DMS53 treated with DMSO at 0.1 percent for 48 hours (cell line): ENCODE results near the gene MSANTD3.
A peak's percentile ranks its signal among the peaks of the same experiment; 100 is the strongest.
"Not testable (repeated sequence)": the region's sequence is repeated elsewhere in the genome, so short reads cannot be mapped to it uniquely, and the experiment has no call there.

Source experiments
- DNase-seq: peaks from one replicate; lab custom pipeline; 2025; ENCODE audit not compliant: unreplicated experiment; lab: John Stamatoyannopoulos, UW

The MSANTD3 gene, protein sequence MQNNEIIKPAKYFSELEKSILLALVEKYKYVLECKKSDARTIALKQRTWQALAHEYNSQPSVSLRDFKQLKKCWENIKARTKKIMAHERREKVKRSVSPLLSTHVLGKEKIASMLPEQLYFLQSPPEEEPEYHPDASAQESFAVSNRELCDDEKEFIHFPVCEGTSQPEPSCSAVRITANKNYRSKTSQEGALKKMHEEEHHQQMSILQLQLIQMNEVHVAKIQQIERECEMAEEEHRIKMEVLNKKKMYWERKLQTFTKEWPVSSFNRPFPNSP

DNA sequence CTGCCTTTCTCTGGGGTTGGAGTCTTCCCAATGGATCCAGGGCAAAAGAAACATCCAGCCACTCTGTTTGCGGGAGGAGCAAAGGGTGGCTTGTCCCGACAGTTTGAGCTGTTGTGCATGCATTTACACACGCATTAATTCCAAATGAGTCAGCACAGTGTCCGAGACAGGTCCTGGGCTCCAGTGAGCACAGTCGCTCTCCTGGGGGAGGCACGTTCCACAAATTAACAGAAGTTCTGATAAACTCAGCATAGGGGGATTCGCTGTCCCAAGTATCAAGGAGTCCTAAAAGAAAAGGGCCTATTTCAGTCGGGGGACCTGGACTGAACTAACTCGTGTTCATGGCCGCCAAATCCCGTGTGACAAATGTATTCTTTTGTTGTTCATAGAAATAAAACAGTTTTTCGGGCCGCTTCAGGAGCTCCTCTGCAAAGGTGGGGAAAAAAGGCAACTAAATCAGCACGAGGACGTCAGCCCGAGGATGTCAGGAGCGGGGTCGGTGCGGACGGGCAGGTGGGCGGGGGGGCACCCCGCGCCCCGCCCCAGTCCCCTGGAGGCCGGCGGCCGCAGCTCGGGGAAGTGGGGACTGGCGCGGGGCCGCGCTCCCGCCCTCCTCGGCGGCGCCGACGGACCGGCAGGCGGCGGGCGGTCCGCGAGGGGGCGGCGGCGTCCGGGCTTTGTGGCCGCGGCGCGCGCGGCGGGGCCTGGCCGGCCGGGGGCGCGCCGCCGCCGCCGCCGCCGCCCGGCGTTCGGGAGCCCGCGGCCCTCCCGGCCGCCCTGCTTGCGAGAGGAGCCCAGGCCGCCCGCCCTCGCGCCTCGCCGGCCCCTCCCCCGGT, at the start of gene MSANTD3:
MSANTD3 (plus strand) TSS at position 614 of the 836 bp plus-strand sequence. CDS start 14,796 bp downstream, outside the sequence.
- peak; percentile 48 for DNase-seq

DNA sequence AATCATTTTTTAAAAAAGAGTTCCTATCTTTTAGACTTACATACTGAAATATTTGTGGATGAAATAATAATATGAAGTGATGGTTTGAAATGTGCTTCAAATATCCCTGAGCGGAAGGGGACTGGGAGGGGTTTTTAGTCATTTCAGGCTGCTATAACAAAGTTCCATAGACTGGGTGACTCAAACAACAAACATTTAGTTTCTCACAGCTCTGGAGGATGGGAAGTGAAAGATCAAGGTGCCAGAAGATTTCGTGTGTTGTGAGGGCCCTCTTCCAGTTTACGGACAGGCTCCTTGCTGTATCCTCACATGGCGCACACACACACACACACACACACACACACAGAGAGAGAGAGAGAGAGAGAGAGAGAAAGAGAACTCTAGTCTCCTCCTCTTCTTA, 47.1 kb upstream of the MSANTD3 start:
- no peak for DNase-seq

DNA sequence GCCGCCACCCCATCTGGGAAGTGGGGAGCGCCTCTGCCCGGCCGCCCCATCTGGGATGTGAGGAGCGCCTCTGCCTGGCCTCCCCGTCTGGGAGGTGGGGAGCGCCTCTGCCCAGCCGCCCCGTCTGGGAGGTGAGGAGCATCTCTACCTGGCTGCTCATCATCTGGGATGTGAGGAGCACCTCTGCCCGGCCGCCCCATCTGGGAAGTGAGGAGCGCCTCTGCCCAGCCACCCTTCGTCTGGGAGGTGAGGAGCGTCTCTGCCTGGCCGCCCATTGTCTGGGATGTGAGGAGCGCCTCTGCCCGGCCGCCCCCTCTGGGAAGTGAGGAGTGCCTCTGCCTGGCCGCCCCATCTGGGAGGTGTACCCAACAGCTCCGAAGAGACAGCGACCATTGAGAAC, 34.0 kb upstream of the MSANTD3 start:
- DNase-seq, result not testable (repeated sequence)

DNA sequence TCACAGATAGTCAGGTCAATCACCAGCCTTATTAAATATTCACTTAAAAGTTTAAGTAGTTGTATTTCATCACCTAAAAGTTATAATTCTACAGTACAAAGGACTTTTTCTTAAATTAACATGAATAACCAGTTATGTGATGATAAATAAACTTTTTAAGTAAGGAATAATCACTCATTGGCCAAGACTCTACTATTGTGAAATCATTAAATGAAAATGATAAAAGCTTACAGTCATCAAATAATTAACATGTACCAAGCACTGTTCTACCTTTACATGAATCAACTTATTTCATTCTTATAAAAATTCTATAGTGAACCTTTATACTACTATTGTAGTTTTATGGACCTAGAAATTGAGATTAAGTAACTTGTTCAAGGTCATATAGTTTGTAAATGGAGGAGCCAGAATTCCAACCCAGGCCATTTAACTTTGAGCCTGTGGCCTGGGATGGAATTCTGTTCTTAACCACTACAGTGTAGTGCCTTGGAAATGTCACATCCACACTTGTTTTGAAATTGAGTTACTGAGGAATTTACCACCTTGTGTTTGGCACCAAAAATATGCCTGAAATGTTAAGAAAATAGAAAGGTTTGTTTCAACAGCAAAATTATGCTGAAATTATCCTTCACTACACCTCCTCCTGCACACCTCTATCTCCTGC, 32.8 kb upstream of the MSANTD3 start:
- no peak for DNase-seq

DNA sequence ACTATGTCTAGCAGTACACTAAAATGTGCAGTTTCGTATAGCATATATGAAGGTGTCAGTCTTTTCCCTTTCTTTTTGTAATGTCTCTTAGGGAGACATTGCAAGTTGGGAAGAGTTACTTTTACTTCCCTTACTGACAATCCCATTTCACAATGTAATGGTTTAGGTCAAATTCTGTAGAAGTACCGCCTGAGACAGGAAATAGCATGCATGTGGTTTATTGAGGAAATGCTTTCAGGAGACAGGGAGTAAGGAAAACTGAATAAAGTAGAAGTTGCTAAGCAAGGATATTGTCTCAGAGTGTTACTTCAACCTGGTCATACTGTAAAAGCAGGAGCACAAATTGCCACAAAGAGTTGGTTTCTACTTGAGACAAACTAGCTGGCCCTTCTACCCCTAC, 32.1 kb upstream of the MSANTD3 start:
- no peak for DNase-seq

DNA sequence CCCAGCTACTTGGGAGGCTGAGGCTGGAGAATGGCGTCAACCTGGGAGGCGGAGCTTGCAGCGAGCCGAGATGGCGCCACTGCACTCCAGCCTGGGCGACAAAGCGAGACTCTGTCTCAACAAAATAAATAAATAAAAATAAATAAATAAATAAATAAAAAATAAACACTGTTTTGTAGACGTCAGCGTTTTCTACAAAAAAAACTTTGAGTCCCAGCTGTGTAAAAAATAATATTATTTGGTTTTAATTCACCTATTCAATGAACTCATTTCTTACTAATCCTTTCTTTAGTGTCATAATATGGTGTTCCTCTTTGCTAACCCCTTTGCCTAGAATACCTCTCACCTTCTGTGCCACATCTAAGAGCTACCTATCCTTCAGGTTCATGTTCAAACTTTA, 30.2 kb upstream of the MSANTD3 start:
- DNase-seq, result no peak

DNA sequence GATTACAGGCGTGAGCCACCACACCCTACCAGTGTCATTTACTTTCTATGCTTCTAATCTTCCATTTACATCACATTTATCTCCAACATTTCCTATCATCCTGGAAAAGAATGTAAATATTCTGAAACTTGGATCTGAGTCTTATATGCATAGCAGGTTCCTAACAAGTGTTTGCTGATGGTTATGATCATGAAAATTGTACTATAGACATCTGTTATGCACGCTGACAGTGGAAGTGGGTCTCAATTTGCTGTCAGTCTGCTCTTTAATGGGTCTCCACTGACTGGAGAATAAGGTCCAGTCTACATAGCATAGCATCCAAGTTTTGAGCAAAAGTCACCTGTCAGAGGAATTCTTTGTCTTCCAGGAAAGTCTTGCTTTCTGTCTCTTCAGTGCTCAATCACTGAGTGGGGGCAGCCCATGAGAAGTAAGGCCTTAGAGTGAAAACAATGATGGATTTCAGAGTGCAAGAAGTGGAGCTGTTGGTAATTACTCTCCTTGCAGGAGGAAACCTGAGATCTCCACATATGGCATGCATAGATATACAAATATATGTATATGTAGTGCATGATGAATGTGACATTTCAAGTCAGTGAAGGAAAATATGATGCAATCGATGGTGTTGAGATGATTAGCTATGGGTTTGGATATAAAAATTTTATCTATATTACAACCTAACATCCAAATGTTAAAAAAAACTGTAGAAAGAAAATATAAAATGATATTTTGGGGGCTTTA, 29.2 kb upstream of the MSANTD3 start:
- no peak for DNase-seq

DNA sequence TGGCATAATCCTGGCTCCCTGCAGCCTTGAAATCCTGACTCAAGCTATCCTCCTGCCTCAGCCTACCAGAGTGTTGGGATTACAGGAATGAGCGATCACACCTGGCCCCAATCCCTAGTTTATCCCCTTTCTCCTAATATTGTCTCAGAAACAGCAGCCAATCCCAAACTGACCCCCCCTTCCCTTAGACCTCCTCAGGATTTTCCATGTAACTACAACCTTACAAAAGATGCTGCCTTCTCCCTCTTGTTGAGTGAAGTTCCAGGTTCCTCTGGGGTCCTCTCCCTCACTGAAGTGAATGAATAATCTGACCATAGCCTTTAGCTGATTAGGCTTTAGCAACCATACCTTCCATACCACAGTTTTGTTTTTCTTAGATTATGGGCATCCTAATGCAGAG, 25.9 kb upstream of the MSANTD3 start:
- DNase-seq, result no peak

DNA sequence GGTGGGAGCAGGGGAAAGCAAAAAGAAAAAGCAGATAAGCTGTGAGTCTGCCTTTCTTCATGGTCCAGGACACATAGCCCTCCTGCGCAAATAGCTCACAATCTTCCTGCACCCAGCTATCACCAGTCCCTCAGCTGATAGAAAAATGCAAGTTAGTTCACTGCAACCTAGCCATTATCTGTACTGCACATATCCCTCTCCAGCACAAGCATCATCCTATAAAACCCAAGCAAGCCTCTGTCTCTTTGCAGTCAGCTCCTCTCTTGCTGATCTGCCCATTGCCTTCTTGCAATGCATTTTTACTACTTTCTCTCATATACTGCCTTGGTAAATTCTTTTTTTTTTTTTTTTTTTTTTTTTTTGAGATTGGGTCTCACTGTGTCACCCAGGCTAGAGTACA, 20.0 kb upstream of the MSANTD3 start:
- no peak for DNase-seq

DNA sequence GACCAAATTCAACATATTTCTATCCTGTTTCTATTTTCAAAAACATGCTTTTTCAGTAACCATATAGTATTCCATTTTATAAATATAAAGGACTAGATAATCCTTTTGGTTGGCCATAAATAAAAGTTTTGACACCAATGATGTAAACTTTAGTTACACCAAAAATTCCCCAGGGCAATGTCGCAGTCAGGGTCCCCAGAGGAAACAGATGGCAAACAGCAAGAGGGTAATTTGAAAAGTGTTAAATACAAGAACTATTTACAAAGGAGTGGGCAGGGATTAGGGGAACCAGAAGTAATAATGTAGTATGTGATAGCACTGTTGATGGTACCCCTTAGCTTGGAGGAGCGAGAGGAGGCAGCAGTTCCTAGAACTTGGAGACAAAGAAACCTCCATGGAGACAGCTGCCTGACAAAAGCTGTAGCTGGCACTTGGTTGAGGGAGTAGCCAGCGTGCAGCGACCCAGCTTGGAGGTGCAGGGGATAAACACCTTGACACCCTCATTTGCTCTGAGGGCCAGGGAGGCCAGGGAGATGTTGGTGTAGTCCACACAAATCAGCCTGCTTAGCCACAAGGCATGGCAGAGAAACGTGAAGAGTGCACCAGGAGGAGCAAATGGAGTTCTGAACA, 18.3 kb upstream of the MSANTD3 start:
- no peak for DNase-seq

DNA sequence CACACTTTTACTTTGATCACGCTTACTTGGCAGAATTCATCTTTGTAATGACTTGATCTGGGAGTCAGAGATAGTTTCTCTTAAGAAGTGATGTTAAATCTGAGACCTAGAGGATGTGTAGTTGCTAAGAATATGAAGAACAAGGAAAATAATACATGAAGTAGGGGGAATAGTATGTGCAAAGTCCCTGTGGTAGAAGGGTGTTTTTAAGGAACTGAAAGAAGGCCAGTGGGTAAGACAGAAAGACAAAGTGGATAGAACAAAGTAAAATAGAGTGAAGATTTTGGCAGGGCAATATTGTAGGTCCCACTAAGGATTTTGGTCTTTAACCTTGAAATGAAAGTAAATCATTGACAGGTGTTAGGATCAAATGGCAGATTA, 17.8 kb upstream of the MSANTD3 start:
- DNase-seq, result no peak

DNA sequence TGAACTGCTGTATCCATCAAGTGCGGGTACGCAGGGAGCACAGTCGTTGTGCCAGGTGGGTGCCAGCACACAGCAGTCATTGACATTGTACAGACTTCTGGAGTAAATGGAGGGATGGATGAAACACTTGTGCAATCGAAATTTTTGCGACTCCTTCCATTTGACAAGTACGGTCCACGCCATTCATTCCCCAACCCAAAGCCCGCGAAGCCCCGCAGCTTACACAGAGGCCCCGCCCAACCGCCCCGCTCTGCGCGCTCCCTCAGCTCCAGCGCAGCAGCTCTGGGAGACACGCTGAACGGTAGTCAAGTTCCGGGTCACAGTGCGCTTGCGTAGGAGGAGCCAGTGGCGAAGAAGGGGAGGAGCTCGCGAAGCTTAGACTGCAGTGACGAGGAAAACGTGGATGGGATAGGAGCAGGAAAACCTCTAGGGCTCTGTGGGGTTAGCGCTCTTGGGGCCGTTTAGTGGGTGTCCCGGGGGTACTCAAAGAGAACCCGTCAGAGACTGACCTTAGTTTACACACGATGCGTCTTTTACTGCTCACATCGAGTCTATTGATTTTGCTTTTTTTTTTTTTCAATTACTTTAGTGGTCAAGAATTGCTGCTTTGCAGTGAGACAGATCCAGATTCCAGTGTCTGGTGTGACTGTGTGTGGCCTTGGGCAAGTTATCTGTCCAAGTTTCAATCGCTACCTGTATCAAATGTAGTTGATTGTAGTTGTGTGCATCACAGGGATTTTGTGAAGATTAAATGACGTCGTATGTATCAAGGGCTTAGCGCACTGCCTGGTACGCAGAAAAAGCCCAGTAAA, 15.3 kb upstream of the MSANTD3 start:
- peak; percentile 92 for DNase-seq

DNA sequence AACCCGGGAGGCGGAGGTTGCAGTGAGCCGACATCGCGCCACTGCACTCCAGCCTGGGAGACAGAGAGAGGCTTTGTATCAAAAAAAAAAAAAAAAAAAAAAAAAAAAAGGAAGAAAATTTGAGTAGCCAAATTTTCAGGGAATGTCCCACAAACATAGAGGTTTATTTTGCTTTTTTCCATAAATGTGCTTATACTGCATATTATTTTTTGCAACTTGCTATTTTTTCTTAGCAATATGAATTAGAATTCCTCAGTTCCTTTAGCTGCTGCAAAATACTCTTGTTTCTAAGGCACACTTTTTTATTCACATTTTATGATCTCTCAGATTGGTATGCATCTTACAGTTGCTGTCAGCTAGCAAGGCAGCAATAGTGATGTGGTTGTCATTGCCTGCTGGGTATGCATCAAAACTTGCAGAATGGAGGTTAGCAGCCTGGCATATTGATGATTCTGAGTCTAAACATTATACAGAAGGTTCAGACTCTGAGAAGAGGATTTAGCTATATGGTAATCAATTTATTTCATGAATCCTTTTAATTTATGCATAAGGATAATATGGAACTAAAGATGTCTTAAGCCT, 13.0 kb upstream of the MSANTD3 start:
- no peak for DNase-seq

DNA sequence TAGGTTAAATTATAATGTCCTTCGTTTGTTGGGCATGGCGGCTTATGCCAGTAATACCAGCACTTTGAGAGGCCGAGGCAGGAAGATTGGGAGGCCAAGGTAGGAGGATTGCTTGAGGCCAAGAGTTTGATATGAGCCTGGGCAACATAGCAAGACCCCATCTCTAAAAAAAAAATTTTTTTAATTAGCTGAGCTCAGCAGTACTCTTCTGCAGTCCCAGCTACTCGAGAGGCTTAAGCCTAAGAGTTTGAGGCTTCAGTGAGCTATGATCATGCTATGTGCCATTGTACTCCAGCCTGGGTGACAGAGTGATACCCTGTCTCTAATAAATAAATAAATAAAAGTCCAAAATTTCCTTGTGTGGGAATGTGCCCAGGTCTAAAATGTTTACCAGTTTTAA, 9.1 kb upstream of the MSANTD3 start:
- no peak for DNase-seq

DNA sequence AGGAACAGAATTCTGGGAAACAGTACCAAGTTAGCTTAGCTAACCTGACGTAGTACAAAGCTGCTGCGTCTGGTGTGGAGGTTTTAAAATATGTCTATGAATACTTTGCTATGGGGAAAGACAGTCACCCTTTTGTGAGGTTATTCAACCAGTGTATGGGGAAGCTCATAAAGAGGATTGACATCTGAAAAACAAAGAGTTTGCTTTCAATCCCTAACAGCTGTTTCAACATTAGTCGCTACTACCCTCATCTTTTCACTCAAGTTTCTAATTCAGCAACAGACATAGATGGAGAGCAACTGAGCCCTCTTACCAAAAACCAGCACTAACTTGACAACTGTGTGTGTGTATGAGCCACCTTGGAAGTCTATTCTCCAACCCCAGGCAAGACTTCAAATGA, 7.8 kb upstream of the MSANTD3 start:
- DNase-seq, result no peak

DNA sequence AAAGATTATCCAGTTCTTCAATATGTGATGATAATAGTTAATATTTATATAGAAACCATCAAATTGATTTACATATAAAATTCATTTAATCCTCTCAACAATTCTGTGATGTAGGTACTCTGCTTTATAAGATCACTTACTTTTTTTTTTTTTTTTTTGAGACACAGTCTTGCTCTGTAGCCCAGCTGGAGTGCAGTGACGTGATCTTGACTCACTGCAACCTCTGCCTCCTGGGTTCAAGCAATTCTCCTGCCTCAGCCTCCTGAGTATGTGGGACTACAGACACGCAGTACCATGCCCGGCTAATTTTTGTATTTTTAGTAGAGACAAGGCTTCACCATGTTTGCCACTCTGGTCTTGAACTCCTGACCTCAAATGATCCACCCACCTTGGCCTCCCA, 5.8 kb upstream of the MSANTD3 start:
- DNase-seq, result not testable (repeated sequence)

DNA sequence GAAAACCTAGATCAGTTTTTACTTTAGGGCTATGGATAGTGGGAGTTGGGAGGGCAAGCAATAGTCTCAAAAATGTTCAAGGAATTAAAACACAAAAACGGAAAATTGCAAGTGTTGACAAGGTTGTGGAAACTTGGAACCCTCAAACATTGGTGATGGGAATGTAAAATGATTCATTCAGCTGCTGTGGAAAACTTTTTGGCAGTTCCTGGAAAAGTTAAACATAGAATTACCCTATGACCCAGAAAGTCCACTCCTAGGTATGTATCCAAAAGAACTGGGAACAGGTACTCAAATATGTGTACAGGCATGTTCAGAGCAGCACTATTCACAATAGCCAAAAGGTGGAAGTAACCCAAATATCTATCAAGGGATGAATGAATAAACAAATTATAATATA, 1.2 kb upstream of the MSANTD3 start:
- DNase-seq, result no peak

DNA sequence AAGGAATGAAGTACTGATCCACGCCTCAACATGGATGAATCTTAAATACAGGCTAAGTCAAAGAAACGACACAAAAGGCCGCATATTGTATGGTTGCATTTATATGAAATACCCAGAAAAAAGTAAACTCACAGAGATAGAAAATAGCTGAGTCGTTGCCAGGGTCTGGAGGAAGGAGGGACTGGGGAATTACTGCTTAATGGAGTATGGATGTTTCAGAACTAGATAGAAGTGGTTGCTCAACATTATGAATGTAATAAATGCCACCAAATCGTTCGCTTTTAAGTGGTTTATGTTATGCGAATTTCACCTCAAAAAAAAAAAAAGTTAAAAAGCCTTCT, 784 bp upstream of the MSANTD3 start:
- DNase-seq, result no peak

DNA sequence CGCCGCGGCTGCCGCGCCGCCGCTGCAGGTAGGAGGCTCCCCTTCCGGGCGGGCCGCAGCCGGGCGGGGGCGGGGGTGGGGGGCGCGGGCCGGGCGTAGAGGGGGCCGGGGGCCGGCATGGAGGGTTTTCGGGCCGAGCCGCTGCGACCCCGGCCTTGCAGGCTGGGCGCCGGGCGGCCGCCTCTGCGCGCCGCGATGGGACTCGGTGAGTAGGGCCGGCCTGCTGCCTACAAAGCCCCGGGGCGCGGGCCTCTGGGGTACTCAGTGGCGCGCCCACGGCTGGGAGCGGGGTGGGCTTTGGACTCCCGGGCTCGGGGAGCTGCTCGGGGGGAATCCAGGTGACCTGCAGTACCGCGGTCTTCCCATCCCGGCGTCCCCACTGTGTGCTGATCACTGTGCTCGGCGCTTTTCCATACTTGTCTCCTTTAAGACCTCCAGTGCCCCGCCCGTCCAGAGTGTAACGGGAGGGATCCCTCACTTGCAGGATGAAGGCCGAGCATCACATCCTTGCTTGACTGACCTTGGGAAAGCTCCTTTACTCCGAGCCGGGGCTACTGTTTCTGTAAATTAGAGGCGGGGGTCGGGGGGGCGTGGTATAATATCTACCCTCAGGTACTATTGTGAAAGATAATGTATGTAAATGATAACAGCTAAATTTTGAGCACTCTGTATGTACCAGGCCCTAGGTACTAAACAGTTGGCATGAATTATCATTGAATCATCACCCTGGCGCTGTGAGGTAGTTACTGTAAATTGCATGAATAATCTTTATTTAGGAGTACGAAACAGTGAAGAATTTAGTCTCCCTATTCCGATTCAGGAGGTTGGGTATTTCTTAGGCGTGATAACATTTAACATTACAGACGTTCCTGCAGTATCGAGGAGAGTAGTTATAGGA, 672 bp downstream of the MSANTD3 start:
- DNase-seq, result no peak
